Astrocyte (in vitro differentiated cells and primary cell): ENCODE results near the gene TICAM2. TPM values are rescaled to one million over a fixed set of nuclear protein-coding genes. Genes with fewer than 3 reads are reported as not detected.

Source experiments
- DNase-seq: peaks from one replicate; pipeline ENCODE4 v3.0.0-alpha.2; 2010; ENCODE audit warnings: low read depth
- FAIRE-seq: peaks from 2 replicates; lab custom pipeline; 2011; peaks lifted over from hg19 to GRCh38; lab: Jason Lieb, UNC
- H2AFZ ChIP-seq: 2 replicates; pipeline ENCODE4 v1.6.0; 2012; ENCODE audit warnings: low read depth, low read length, inconsistent platforms
- H3K27ac ChIP-seq: 2 replicates; pipeline ENCODE4 v1.5.1; 2011; ENCODE audit warnings: low read depth, low read length, inconsistent platforms
- H3K27me3 ChIP-seq: 2 replicates; pipeline ENCODE4 v1.6.0; 2011; ENCODE audit warnings: low read length, inconsistent platforms; ENCODE audit not compliant: insufficient read depth
- H3K36me3 ChIP-seq: 2 replicates; pipeline ENCODE4 v1.5.1; 2011; ENCODE audit warnings: low read length, inconsistent platforms; ENCODE audit not compliant: insufficient read depth
- H3K4me1 ChIP-seq: 2 replicates; pipeline ENCODE4 v1.5.1; 2011; ENCODE audit warnings: low read length, inconsistent platforms; ENCODE audit not compliant: insufficient read depth
- H3K4me2 ChIP-seq: 2 replicates; pipeline ENCODE4 v1.6.0; 2012; ENCODE audit warnings: low read length, inconsistent platforms
- H3K4me3 ChIP-seq: 2 replicates; pipeline ENCODE4 v1.5.1; 2011; ENCODE audit warnings: low read depth, mild to moderate bottlenecking, low read length, inconsistent platforms; ENCODE audit not compliant: insufficient read depth
- H3K79me2 ChIP-seq: 2 replicates; pipeline ENCODE4 v1.6.0; 2012; ENCODE audit warnings: mild to moderate bottlenecking, low read length, inconsistent platforms; ENCODE audit not compliant: insufficient read depth
- H3K9ac ChIP-seq: 2 replicates; pipeline ENCODE4 v1.6.0; 2012; ENCODE audit warnings: mild to moderate bottlenecking, low read length, inconsistent platforms
- H3K9me3 ChIP-seq: 2 replicates; pipeline ENCODE4 v1.5.1; 2012; ENCODE audit warnings: low read depth, mild to moderate bottlenecking, low read length, inconsistent platforms; ENCODE audit not compliant: insufficient read depth
- H4K20me1 ChIP-seq: 2 replicates; pipeline ENCODE4 v1.6.0; 2012; ENCODE audit warnings: low read length, inconsistent platforms; ENCODE audit not compliant: insufficient read depth
- H3K27ac Mint-ChIP-seq: one replicate; pipeline ENCODE4 v1.8.0; 2021; ENCODE audit warnings: mild to moderate bottlenecking, mixed read lengths; ENCODE audit not compliant: unreplicated experiment
- H3K27me3 Mint-ChIP-seq: one replicate; pipeline ENCODE4 v1.8.0; 2021; ENCODE audit warnings: low read depth, mixed read lengths; ENCODE audit not compliant: unreplicated experiment
- H3K36me3 Mint-ChIP-seq: one replicate; pipeline ENCODE4 v1.8.0; 2021; ENCODE audit warnings: low read depth, mixed read lengths; ENCODE audit not compliant: unreplicated experiment
- H3K4me1 Mint-ChIP-seq: one replicate; pipeline ENCODE4 v1.8.0; 2021; ENCODE audit warnings: low read depth, mixed read lengths; ENCODE audit not compliant: unreplicated experiment
- H3K4me3 Mint-ChIP-seq: one replicate; pipeline ENCODE4 v1.8.0; 2021; ENCODE audit warnings: mild to moderate bottlenecking, moderate library complexity, mixed read lengths; ENCODE audit not compliant: unreplicated experiment
- H3K9me3 Mint-ChIP-seq: one replicate; pipeline ENCODE4 v1.8.0; 2021; ENCODE audit warnings: mild to moderate bottlenecking, mixed read lengths; ENCODE audit not compliant: unreplicated experiment
- CTCF ChIP-seq: IDR thresholded peaks from 2 replicates; pipeline ENCODE4 v1.5.1; 2011; ENCODE audit warnings: low read depth, mild to moderate bottlenecking, inconsistent platforms, low read length, moderate library complexity; ENCODE audit not compliant: insufficient read depth
- EZH2 ChIP-seq: IDR thresholded peaks from 2 replicates; pipeline ENCODE4 v1.6.1; 2012; ENCODE audit warnings: mild to moderate bottlenecking, low read length, inconsistent platforms; ENCODE audit not compliant: insufficient read depth
- total RNA-seq: library from RNA; stranded (reverse); gene quantifications from 2 replicates; pipeline ENCODE4 v1.2.1, GENCODE V29; 2021

The TICAM2 gene
- total RNA-seq, 1 donor from 2014 or later = 6.8 TPM

DNA sequence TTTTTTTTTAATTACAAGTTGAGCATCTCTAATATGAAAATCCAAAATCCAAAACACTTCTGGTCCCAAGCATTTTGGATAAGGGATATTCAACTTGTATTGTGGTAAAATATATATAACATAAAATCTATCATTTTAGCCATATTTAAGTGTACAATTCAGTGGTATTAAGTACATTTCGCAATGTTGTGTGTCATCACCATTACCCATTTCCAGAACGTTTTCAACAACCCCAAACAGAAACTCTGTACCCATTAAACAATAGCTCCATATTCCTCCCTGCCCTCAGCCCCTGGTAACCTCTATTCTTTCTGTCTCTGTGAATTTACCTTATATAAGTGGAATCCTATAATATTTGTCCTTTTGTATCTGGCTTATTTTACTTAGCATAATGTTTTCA is 24.9 kb downstream of the TICAM2 start:
- DNase-seq (no peak), FAIRE-seq (no peak)
- Mint-ChIP-seq H3K27ac (no peak overlapping the region), H3K9me3 (peaks cover 7% of the 10 kb centered on the region), H3K4me3 (no peak overlapping the region), H3K4me1 (peaks cover 40% of the 10 kb centered on the region), H3K27me3 (no peaks in the 10 kb centered on the region), H3K36me3 (peaks cover 7% of the 10 kb centered on the region)
- Histone ChIP-seq H3K4me3 (no peak overlapping the region), H3K9ac (no peak overlapping the region), H3K27ac (no peak overlapping the region), H3K4me2 (no peak overlapping the region), H3K4me1 (peaks cover 34% of the 10 kb centered on the region), H3K27me3 (no peaks in the 10 kb centered on the region), H3K79me2 (peaks cover 12% of the 10 kb centered on the region), H3K9me3 (no peaks in the 10 kb centered on the region), H4K20me1 (no peaks in the 10 kb centered on the region), H2AFZ (no peak overlapping the region), H3K36me3 (peaks cover 6% of the 10 kb centered on the region)
- no peak for TF ChIP-seq CTCF
- TF ChIP-seq EZH2 = no peak

DNA sequence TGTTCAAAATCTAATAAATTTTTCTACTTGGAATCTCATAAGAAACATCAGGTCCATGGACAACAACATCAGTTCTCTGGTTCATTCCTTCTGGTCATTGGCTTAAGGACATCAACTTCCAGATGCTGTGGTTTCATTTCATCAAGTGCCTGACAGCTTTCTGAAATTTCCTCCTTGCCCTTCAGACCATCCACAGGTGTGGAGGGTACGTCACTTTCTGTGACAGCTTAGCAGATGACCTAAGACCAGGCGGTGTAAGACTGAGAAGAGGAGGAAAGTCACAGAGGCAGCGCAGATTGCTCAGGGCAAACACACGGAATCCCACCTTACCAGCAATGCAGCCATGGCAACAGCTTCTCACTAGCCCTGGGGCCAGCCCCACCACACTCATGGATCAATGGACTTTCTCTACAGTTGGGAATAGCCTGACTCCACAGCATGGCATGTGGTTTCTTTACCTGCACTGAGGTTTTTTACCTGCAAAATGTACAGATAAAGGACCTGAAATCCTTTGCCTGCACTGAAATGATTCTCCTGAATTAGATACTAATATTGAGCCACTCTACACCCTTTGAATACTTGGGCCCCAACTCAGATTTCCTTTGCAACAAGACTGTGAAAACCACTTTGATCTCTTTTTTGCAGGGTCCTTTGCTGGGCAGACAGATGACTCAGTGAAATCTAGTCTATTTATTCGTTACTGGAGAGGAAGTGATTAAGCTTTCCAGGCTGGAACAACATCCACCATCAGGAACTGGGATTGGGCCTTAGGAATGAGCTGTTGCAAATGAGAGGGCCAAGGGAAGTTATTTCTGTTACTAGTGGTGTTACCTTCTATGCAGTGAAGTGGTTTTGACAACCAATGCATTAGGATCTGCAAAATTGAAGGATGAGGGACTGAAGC is 26.9 kb downstream of the TICAM2 start:
- Histone ChIP-seq H3K27ac (peak overlapping the region; percentile 68), H3K4me2 (peak overlapping the region; percentile 67), H3K36me3 (peaks cover under 1% of the 10 kb centered on the region), H3K9me3 (no peaks in the 10 kb centered on the region), H4K20me1 (no peaks in the 10 kb centered on the region), H2AFZ (peak overlapping the region; percentile 21), H3K4me1 (peaks cover 34% of the 10 kb centered on the region), H3K79me2 (peaks cover 4% of the 10 kb centered on the region), H3K27me3 (no peaks in the 10 kb centered on the region), H3K4me3 (no peak overlapping the region), H3K9ac (no peak overlapping the region)
- Mint-ChIP-seq H3K27ac (peak overlapping the region; percentile 83), H3K27me3 (no peaks in the 10 kb centered on the region), H3K4me3 (peak overlapping the region; percentile 52), H3K4me1 (peaks cover 36% of the 10 kb centered on the region), H3K9me3 (peaks cover 7% of the 10 kb centered on the region), H3K36me3 (peaks cover 7% of the 10 kb centered on the region)
- FAIRE-seq (peak; percentile 84), DNase-seq (peak; percentile 87)
- TF ChIP-seq CTCF = no peak
- no peak for TF ChIP-seq EZH2

DNA sequence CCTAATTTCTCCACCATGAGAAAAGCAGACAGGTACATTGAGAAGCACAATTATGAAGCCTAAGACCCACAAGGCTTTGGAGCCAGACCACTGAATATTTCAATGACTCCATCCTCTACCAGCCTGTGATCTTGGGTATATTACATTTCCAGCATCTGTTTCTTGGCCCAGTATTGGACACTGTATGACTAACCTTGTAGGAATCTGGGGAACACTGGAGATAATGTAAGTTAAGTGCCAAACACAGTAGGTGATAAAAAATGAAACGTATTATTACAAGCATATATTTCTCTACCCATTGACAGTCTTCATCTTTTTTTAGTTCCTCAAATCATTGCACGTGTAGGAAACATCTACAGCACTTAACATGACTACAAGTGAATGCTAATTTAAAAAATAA is 29.1 kb downstream of the TICAM2 start:
- H3K27me3 ChIP-seq = no peaks in the 10 kb centered on the region
- no peak overlapping the region for H3K4me3 ChIP-seq
- no peak overlapping the region for H3K27ac Mint-ChIP-seq
- no peaks in the 10 kb centered on the region for H4K20me1 ChIP-seq
- peak; percentile 95 for FAIRE-seq
- H3K9me3 Mint-ChIP-seq = peaks cover 7% of the 10 kb centered on the region
- no peaks in the 10 kb centered on the region for H3K36me3 ChIP-seq
- H3K4me2 ChIP-seq = peak overlapping the region; percentile 4
- H2AFZ ChIP-seq = no peak overlapping the region
- peaks cover 25% of the 10 kb centered on the region for H3K4me1 ChIP-seq
- H3K36me3 Mint-ChIP-seq = peaks cover 7% of the 10 kb centered on the region
- no peak for TF ChIP-seq EZH2
- no peak for TF ChIP-seq CTCF
- H3K4me1 Mint-ChIP-seq = peaks cover 29% of the 10 kb centered on the region
- peak; percentile 75 for DNase-seq
- H3K27ac ChIP-seq = no peak overlapping the region
- H3K27me3 Mint-ChIP-seq = no peaks in the 10 kb centered on the region
- H3K9ac ChIP-seq = no peak overlapping the region
- H3K4me3 Mint-ChIP-seq = no peak overlapping the region
- H3K9me3 ChIP-seq = no peaks in the 10 kb centered on the region
- no peaks in the 10 kb centered on the region for H3K79me2 ChIP-seq
